Activated naive CD8-positive, alpha-beta T cell treated with anti-CD3 and anti-CD28 coated beads, Interleukin-2, amount 50 U/mL, for 16 hours (primary cell): Measurements from ENCODE around the gene PPOX.

Experiments used
- DNase-seq: peaks from one replicate; pipeline ENCODE4 v3.0.0-alpha.2; 2020; ENCODE audit warnings: low read depth, low spot score

Gene PPOX

DNA sequence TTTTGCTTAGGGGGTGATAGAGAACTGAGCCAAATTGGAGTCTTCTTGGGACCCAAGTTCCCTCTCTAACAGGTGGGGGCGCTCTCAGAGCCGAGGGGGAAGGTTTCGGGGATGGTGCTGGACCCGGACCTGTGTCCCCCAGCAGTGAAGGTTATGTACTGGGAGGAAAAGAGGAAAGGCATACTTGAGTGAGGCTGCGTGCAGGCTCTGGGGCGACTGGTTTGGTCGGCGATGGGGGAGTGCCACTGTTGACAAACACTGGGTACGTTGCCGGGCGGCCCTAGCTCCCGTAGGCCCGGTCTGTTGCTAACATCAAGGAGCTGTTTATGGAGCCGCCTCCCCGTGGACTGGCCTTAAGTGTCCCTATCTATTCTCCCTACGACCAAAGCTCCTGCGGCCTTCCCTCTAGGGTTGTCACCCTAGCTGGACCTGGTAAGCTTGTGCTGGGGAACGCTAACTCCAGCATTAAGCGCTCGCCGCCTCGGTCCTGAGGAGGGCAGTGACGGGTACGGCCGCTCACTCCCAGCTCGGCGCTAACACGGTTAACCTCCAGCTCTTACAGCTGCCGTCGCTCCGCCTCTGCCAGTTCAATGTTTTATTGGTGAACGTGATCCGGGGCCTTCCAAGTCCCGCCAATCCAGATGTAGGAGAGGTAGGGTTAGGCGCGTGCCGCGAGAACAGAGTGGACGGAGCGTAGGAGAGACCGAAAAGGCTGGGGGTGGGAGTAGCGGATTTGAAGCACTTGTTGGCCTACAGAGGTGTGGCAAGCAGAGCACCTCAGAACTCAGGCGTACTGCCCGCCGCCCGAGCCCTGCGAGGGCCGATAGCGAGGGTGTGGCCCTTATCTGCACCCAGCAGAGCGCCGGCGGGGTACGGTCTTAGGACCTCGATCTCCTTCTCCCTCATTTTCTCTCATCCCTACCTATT is at the start of gene PPOX:
Gene PPOX, plus strand, starts transcription at position 685 of the 927 bp plus-strand sequence. CDS start 422 bp downstream, outside the sequence.
- DNase-seq, result peak; percentile 77

DNA sequence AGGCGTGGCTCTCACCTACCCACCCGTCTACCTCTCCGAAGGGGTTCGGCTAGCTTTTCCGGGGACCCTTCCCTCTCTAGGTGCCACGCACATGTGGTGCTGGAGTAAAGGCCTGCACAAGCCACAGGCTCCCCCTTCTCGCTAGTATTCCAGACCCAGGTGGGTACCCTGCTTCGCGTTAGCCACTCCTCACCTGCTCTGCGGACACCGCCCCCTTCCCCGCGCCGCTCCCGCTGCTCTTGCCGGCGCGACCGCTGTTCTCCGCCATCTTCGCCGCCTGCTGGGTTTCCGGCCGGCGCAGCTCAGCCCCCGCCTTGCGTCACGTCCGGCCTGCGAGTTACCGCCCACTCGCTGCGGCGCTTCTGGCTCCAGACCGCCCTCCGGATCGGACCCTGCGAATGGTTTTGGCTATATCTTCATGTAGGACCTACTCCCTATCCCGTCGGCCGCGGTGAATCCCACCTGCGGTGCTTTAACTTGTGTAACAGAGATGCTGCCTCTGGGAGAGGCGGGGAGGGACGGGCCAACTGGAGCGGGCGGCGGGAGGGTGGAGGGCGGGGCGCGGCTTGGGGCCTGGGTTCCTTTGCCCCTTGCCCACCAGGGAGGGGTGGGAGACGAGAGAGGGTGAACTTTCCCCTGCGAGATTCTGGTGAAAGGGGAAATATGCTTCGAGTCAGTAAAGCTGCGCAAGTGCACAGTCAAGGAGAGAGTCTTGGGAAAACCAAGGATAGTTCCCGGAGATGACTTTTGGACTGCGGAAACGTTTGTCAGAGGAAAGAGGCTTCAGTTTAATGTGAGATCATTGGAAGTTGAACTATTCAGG is 48.3 kb upstream of the PPOX start, which contains the start of the genes NIT1 and PFDN2:
Gene NIT1, plus strand, starts transcription at position 347 of the 823 bp plus-strand sequence. Its CDS starts 72 bp downstream, at position 419.
Gene PFDN2, minus strand, starts transcription at position 279 of the 823 bp plus-strand sequence. Its CDS starts 11 bp downstream, at position 268.
- DNase-seq, result peak; percentile 66

GRCh38 chr1:161119092-161119903 is 46.9 kb upstream of the PPOX start:
- DNase-seq, result peak; percentile 50

GRCh38 chr1:161121042-161121650 is 45.1 kb upstream of the PPOX start:
- no peak for DNase-seq

- no peak for DNase-seq
Measured at GRCh38 chr1:161121834-161122233, 44.4 kb upstream of the PPOX start.

- DNase-seq, result no peak
Measured at GRCh38 chr1:161122967-161123366, 43.3 kb upstream of the PPOX start.

DNA sequence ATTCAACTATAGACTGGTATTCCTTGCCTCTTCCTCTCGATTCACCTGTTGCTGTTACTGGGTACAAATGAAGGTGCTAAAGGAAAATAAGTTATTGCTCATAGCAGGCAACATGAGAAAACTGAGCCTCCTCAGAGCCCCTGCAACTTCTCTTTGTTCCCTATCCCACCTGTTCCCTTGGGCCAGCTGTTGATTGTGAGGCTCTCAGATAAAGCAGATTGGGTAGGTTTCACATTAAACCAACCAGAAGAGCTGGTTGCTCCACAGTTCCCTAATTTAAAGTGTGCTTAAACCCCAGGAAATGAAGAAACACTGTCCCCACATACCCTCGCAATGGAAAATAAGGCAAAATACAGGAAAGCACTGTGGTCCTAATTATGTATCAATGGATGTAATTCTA is 38.6 kb upstream of the PPOX start:
- DNase-seq, result no peak

DNA sequence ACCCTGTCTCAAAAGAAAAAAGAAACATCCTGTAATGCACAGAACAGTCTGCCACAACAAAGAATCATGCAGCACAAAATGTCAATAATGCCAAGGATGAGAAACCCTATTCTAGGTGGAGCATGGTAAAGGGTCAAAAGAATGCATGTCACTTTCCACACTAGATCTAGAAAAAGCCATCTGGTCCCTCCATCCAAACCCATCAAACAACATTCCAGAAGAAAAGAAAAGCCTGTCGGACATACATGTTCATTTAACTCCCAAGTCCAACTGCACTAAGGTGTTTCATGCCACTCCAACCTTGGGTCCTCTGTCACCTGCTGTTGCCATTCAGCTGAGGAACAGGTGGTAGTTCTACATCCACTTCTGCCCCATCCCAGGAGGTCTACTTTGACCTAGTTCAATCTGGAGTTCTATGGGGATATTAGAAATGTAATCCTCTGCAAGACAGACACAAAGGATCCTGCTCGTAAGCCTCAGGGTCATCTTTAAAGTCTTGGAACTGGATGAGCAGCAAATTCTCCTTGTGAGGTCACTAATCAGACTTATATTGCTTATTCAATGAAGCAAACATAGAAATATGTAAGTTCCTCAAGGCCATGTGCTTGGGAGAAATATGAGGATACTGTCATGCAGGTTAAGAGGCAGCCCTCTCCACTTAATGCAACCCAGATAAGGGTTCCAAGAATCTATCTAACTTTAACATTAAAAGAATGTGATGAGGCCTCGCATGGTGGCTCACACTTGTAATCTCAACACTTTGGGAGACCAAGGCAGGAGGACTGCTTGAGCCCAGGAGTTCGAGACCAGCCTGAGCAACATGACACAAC is 37.4 kb upstream of the PPOX start:
- DNase-seq, result no peak

- DNase-seq, result no peak
Measured at GRCh38 chr1:161130266-161130665, 36.0 kb upstream of the PPOX start.

DNA sequence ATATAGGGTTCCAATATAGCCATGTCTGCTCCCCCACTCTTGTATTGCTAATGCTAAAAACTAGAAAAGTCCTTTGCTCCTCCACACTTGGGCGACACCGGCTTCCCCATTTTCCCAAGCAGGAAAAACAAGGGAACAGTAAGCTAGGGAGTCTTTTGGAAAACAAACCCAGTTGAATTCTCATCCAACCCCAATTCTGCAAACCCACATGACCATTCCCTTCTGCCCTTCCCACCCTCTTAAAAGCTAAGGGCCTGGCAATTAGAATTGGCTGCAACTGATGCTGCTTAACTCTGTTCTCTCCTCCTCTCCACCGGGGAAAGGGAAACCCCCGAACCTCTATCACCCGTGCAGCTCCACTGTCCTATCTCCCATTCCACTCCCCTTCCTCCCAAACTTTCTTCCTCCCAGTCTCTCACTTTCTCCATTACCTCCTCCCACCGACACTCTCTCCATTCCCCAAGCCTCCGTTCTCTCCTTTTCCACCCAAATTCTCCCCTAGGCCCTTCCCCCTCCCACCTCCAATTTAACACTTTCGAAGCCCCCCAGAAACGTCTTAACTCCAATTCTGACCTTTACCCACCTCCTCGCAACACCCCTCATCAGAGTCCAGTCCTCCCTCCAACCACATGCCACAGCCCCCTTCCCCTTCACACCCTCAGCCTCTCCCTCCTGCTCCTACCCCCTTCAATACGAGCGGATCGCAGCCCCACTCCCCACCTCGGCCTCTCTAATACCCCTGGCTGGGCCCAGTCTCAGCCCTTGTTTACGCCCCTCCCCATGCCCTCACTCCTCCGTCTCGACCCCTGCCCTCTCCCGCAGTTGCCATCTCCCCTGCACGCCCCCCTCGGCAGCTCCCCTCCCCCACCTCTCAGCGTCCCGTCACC is 34.5 kb upstream of the PPOX start:
- no peak for DNase-seq

DNA sequence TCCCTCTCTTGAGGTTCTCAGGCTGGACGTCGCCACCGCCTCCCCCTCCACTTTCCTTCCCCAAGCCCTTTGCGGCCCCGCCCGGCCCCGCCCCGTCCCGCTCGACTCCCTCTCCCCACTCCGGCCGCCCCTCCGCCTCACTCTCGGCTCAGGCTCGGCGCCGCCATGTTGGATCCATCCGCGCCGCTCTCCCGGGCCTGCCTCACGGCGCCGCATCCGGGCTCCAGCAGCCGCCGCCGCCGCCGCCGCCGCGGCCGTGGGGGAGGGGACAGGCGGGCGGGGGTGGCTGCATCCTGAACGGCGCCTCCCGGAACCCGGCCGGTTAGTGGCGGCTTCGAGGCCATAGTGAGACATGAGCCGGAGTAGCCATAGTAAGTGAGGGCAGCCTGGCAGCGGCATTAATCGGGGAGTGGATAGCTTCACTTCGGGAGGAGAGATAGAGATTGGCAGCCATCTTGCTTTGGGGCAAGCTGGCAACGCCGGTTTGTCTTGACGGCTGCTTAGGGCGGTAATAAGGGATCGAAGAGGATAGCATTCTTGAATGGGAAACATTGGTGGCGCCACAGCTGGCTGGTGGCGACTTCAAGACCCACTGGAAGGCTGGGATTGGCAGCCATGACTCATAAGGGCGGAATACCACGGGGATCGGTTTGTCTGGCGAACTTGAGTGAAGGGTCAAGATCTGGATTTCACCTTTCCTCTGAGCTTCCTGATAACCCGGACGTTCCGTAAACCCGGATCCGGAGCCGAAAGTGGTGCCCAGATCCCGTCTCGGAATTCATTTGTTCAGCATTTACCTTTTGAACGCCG is 33.6 kb upstream of the PPOX start, which contains the start of gene DEDD:
Gene DEDD, minus strand, starts transcription at position 258 of the 810 bp plus-strand sequence. CDS start 8,205 bp downstream, outside the sequence.
- DNase-seq, result peak; percentile 71

DNA sequence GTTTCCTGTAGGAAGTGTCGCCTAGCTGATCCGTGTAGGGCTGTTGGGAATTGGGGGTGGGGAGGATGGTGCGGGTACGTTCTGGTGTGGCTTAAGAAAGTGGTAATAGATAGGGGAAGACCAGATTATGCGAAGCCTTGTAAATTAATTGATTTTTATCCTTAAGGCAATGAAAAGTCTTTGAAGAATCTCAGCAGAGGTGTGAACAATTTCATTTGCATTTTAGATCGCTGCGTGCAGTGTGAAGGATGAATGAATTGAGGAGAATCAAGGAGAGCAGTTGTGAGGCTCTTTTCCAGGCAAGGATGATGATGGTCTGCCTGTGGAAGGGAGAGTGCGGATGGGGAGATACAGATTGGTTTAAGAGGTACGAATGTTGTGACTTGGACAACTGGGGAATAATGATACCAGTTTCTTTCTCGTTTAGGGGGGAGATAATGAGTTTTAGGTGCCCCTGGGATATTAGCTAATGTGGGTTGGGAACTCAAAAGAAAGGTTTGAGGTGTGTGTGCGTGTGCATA is 32.9 kb upstream of the PPOX start:
- no peak for DNase-seq

DNA sequence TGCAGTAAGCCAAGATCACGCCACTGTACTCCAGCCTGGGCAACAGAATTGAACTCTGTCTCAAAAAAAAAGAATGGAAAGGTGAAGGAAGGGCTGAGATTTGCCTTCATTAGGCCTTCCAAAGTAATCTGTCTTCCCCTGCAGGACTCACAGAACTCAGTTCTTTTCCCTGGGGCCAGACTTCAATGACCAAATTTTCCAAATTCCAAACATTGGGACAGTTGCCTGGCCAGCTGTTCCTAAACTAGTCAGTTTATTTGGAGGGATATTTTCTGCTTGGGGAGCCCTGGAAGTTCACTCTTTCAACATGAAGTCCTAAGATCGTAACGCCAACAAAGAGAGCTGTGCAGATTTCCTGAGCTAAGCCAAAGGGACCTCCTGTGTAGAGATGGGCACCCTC is 28.3 kb upstream of the PPOX start:
- no peak for DNase-seq

GRCh38 chr1:161138431-161138830 is 27.8 kb upstream of the PPOX start:
- DNase-seq, result no peak

DNA sequence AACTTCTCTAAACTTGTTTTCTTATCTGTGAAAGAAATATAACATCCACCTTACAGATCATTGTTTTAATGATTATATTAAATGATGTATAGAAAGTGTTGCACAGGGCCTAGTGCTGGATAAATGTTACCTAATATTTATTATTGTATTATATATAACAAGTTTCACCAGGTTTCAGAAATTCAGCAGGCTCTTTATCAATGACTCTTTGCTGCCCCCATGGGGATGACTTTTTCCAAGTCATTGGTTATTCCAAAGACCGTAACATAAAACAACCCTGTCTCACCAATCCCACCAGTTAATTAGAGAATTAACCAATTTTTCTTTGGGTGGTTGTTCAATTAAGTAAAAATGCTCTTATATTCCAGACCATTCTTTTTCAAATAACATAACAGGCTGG is 26.5 kb upstream of the PPOX start:
- no peak for DNase-seq

DNA sequence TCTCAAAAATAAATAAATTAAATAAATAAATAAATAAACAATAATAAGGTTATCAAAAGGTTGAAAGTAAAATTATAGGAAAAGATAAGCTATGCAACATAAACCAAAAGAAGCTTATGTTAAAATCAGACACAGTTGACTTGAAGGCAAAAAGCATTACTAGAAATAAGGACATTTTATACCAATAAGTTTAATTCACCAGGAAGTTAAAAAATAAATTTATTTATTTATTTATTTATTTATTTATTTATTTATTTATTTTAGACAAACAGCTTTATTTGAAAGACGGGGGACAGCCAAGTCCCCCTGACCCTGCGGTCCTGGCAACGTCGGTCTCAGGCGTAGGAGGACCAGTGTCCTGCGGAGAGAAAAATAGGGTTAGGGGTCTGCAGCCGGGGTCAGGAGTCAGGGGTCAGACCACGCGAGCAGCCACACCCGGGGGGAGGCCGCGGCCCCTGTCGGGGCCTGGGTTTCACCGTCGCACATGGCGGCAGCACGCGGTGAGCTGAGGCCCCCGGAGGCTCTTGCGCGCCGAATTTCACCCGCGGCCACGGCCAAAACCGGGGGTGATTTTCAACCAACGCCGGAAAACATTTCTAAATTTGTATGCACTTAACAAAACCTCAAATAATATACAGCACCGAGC is 25.3 kb upstream of the PPOX start:
- DNase-seq, result no peak

GRCh38 chr1:161145832-161146231 is 20.4 kb upstream of the PPOX start:
- DNase-seq, result no peak
